Mesodermal cell (in vitro differentiated cells): ENCODE data around the gene ZNF594.
"Not testable (repeated sequence)": the region's sequence is repeated elsewhere in the genome, so short reads cannot be mapped to it uniquely, and the experiment has no call there.

Experiments used
- H3K27ac ChIP-seq: 2 replicates; pipeline ENCODE4 v1.7.0; 2013; ENCODE audit warnings: mild to moderate bottlenecking, low read depth, low read length, moderate library complexity; ENCODE audit not compliant: severe bottlenecking
- H3K36me3 ChIP-seq: 2 replicates; pipeline ENCODE4 v1.7.1; 2013; ENCODE audit warnings: mild to moderate bottlenecking, low read length, moderate library complexity; ENCODE audit not compliant: control insufficient read depth, insufficient read depth
- H3K4me1 ChIP-seq: one replicate; pipeline ENCODE4 v1.7.1; 2013; ENCODE audit warnings: mild to moderate bottlenecking, low read length; ENCODE audit not compliant: insufficient read depth, control insufficient read depth, poor library complexity, severe bottlenecking
- H3K4me3 ChIP-seq: 2 replicates; pipeline ENCODE4 v1.7.0; 2013; ENCODE audit warnings: low read length, control low read depth, mild to moderate bottlenecking; ENCODE audit not compliant: insufficient read depth, poor library complexity, severe bottlenecking; ENCODE audit errors: extremely low read depth
- H3K9me3 ChIP-seq: 2 replicates; pipeline ENCODE4 v1.7.1; 2013; ENCODE audit warnings: mild to moderate bottlenecking, low read length, moderate library complexity; ENCODE audit not compliant: control insufficient read depth
- WGBS, 2 experiments: methylation state at CpG; one replicate each; pipeline ENCODE4 v1.1.5; 2013; ENCODE audit warnings: missing lambda C conversion rate in 2 of 2; ENCODE audit not compliant: insufficient coverage in 2 of 2; 5-methylcytosine and 5-hydroxymethylcytosine counted together

The ZNF594 gene

GRCh38 chr17:5221912-5222311, 30.2 kb upstream of the ZNF594 start:
- not testable (repeated sequence) for H3K4me1 ChIP-seq, H3K9me3 ChIP-seq, H3K4me3 ChIP-seq, H3K36me3 ChIP-seq, H3K27ac ChIP-seq
- WGBS, 2 experiments = 94 to 95% methylated on average over 4 to 5 of the region's 12 CpGs

- Histone ChIP-seq H3K4me3 (no peak overlapping the region), H3K27ac (no peak overlapping the region), H3K9me3 (no peaks in the 10 kb centered on the region), H3K4me1 (no peaks in the 10 kb centered on the region), H3K36me3 (no peaks in the 10 kb centered on the region)
- 100% methylated on average over 4 of the region's 5 CpGs; no CpG with 5 or more reads in 1 of the 2 experiments for WGBS, 2 experiments
Measured at GRCh38 chr17:5220074-5220473, 28.4 kb upstream of the ZNF594 start.

DNA sequence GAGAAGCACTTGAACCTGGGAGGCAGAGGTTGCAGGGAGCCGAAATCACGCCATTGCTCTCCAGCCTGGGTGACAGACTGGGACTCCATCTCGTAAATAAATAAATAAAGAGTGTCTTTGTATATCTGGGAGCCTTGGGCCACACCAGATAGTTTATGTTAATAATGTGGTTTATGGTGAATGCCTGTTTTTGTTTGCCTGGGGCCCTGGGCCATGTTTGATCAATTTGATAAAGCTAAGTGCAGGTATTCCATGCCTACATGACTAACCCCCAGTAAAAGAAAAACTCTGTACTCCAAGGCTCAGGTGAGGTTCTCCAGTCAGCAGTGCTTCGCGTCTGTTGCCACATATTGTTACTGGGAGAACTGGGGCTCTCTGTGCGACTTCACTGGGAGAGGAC, 27.9 kb upstream of the ZNF594 start:
- Histone ChIP-seq H3K36me3 (no peaks in the 10 kb centered on the region), H3K4me1 (no peaks in the 10 kb centered on the region), H3K27ac (no peak overlapping the region), H3K4me3 (no peak overlapping the region), H3K9me3 (no peaks in the 10 kb centered on the region)
- WGBS, 2 experiments = 89 to 96% methylated on average over 4 to 6 of the region's 6 CpGs

DNA sequence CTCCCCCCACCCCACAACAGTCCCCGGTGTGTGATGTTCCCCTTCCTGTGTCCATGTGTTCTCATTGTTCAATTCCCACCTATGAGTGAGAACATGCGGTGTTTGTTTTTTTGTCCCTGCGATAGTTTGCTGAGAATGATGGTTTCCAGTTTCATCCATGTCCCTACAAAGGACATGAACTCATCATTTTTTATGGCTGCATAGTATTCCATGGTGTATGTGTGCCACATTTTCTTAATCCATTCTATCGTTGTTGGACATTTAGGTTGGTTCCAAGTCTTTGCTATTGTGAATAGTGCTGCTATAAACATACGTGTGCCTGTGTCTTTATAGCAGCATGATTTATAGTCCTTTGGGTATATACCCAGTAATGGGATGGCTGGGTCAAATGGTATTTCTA, 25.9 kb upstream of the ZNF594 start:
- not testable (repeated sequence) for H3K9me3 ChIP-seq, H3K27ac ChIP-seq, H3K36me3 ChIP-seq, H3K4me3 ChIP-seq, H3K4me1 ChIP-seq
- no CpG with 5 or more reads among the region's 5 CpGs for WGBS, 2 experiments

DNA sequence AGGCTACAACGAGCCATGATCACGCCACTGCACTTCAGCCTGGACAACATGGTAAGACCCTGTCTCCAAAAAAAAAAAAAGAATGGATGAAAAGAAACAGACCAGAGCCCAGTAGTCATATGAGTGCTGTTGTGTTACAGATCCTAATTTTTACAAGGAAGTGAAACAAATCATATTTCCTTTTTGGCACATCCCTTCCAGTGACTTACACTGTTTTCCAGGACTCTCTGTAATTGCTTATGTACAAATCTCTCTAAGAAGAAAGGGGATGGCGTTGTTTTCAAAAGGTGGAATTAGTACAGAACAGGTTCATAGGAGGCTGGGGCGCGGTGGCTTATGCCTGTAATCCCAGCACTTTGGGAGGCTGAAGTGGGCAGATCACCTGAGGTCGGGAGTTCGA, 19.8 kb upstream of the ZNF594 start:
- no peaks in the 10 kb centered on the region for H3K36me3 ChIP-seq
- WGBS, 2 experiments = 91 to 94% methylated on average over 4 to 6 of the region's 7 CpGs
- no peak overlapping the region for H3K27ac ChIP-seq
- H3K4me1 ChIP-seq = no peaks in the 10 kb centered on the region
- H3K9me3 ChIP-seq = no peaks in the 10 kb centered on the region
- H3K4me3 ChIP-seq = no peak overlapping the region

GRCh38 chr17:5210614-5211252, 19.1 kb upstream of the ZNF594 start:
- Histone ChIP-seq H3K4me1 (no peaks in the 10 kb centered on the region), H3K9me3 (no peaks in the 10 kb centered on the region), H3K36me3 (no peaks in the 10 kb centered on the region), H3K4me3 (no peak overlapping the region), H3K27ac (no peak overlapping the region)
- WGBS, 2 experiments = 84 to 95% methylated on average over 4 of the region's 8 CpGs

DNA sequence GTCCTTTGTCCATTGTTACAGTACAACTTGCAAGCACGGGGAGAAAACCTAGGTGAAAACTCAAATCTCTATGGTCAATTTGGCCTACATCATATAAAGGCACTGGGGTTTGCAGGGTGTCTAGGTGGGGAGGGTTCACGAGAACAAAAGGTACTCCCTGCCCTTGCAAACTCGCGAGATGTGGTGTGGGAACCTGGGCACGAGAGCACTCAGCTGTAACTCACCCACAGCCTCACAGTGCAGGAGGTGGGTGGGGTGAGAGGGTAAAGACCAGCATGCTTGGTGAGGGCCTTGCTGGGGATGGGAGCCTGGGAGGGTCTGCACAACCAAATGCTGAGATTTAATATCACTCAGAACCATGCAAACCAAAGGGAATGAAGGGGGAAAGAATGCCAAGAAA, 18.4 kb upstream of the ZNF594 start:
- H3K9me3 ChIP-seq = no peaks in the 10 kb centered on the region
- H3K27ac ChIP-seq = no peak overlapping the region
- no peaks in the 10 kb centered on the region for H3K4me1 ChIP-seq
- 89 to 95% methylated on average over 3 of the region's 5 CpGs for WGBS, 2 experiments
- no peak overlapping the region for H3K4me3 ChIP-seq
- no peaks in the 10 kb centered on the region for H3K36me3 ChIP-seq

GRCh38 chr17:5209396-5209795, 17.7 kb upstream of the ZNF594 start:
- no peak overlapping the region for H3K27ac ChIP-seq
- WGBS, 2 experiments = 94 to 100% methylated on average over 3 of the region's 3 CpGs
- H3K4me1 ChIP-seq = no peaks in the 10 kb centered on the region
- no peaks in the 10 kb centered on the region for H3K36me3 ChIP-seq
- no peaks in the 10 kb centered on the region for H3K9me3 ChIP-seq
- H3K4me3 ChIP-seq = no peak overlapping the region

- no peaks in the 10 kb centered on the region for H3K36me3 ChIP-seq
- H3K9me3 ChIP-seq = no peaks in the 10 kb centered on the region
- 100% methylated on average over 1 of the region's 1 CpG for WGBS, 2 experiments
- no peaks in the 10 kb centered on the region for H3K4me1 ChIP-seq
- no peak overlapping the region for H3K4me3 ChIP-seq
- no peak overlapping the region for H3K27ac ChIP-seq
Measured at GRCh38 chr17:5203908-5204294, 12.2 kb upstream of the ZNF594 start.

- H3K4me1 ChIP-seq = no peaks in the 10 kb centered on the region
- no peaks in the 10 kb centered on the region for H3K36me3 ChIP-seq
- no peak overlapping the region for H3K27ac ChIP-seq
- no peak overlapping the region for H3K4me3 ChIP-seq
- no peaks in the 10 kb centered on the region for H3K9me3 ChIP-seq
- WGBS, 2 experiments = 91 to 93% methylated on average over 11 to 12 of the region's 14 CpGs
Measured at GRCh38 chr17:5203178-5203907, 11.7 kb upstream of the ZNF594 start.

DNA sequence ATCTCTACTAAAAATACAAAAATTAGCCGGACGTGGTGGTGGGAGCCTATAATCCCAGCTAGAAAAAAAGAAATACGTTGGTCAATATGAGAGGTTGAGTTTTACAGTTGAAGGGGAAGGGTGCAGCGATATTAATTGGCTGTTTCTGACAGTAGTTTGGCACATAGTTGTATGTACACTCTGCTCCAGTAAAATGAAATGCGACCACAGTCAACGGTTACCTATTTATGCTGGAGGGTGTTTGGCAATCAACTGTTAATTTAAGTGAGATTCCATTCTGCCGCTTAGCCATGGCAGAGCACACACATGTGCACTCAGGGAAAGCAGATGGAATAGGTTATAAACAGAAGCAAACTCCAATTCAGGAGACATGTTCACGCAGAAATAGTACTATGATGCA, 9.3 kb upstream of the ZNF594 start:
- Histone ChIP-seq H3K27ac (no peak overlapping the region), H3K4me1 (no peaks in the 10 kb centered on the region), H3K9me3 (no peaks in the 10 kb centered on the region), H3K36me3 (no peaks in the 10 kb centered on the region), H3K4me3 (no peak overlapping the region)
- 92% methylated on average over 4 to 7 of the region's 8 CpGs for WGBS, 2 experiments
